Measurements from ENCODE around the gene PLEKHO2.

Gene PLEKHO2

GRCh38 chr15:64828985-64829384, 12.7 kb upstream of the PLEKHO2 start:
- no peak for DNase-seq

- no peak for DNase-seq
Observed at GRCh38 chr15:64833690-64834089, 8.0 kb upstream of the PLEKHO2 start.

DNA sequence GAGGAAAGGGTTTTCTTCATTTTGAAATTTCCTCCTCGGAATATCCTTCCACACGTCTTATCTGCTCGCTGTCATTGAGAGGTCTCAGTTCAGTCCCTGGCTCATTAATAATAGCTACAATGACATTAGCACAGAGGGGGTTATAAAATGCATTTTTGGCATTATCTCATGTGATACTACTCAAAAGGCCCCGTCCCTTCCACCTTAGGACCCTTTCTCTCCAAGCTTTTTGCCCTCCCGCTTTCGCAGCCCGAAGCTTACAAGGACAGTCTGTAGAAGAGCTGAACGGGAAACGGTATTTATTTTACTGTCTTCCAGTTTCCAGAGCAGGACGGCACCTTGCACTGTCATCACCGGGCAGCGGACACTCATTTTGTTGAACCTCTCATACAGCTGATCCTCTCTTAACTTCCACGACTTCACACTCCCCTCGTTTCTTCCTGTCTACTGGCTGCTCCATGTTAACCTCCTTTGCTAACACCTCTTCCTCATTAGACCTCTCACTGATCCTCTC, 5.6 kb upstream of the PLEKHO2 start:
- no peak for DNase-seq

GRCh38 chr15:64837502-64837901, 4.2 kb upstream of the PLEKHO2 start:
- no peak for DNase-seq

GRCh38 chr15:64841060-64841343, 713 bp upstream of the PLEKHO2 start:
- DNase-seq = no peak

GRCh38 chr15:64842096-64842939, 603 bp downstream of the PLEKHO2 start:
- DNase-seq = no peak

GRCh38 chr15:64842986-64843561, 1.4 kb downstream of the PLEKHO2 start:
- no peak for DNase-seq

- no peak for DNase-seq
Observed at GRCh38 chr15:64843991-64844390, 2.3 kb downstream of the PLEKHO2 start.

DNA sequence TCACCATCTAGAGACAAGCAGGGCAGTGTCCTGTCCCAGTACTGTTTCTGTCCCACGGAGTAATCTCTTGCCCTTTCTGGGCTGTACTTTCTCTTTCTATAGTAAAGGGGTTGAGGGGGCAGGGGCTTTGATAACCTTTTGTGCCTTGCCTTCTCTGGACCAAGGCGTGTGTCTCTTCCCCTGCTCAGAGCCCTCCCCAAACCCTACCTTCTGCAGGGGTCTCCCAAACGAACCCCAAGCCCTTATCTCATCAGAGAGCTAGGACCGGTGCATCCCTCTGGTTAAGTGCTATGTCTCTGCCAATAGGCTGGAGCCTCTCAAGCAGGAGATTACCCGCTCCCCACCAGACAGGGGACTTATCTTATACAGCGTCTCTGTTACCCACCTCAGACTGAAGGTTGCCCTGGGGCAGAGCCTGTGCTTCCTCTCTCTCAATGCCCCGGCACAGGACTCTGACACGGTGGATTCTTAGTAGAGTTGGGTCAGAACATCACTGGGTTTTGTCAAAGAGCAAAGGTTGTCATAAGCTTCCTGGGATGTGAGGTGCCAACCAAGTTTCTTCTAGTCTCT, 2.9 kb downstream of the PLEKHO2 start:
- no peak for DNase-seq

DNA sequence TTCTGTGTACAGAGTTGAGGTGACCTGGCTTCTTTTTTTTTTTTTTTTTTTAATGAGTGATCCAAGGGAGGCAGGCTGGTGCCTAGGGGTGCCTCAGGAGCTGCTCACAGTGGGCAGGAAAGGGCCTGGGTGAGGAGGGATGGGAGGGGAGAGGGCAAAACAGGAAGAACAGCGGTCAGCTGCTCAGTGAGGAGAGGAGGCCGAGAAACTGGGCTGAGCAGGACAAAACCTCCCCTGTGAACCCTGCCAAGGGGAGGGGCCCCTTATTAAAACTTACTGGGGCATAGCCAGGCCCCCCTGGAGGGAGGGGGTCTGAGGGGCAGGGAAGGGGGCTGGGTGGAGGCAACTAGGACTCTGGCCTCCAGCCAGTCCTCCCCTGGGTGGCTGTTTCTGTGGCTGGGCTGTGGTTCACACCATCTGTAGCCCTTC, 3.5 kb downstream of the PLEKHO2 start:
- no peak for DNase-seq

DNA sequence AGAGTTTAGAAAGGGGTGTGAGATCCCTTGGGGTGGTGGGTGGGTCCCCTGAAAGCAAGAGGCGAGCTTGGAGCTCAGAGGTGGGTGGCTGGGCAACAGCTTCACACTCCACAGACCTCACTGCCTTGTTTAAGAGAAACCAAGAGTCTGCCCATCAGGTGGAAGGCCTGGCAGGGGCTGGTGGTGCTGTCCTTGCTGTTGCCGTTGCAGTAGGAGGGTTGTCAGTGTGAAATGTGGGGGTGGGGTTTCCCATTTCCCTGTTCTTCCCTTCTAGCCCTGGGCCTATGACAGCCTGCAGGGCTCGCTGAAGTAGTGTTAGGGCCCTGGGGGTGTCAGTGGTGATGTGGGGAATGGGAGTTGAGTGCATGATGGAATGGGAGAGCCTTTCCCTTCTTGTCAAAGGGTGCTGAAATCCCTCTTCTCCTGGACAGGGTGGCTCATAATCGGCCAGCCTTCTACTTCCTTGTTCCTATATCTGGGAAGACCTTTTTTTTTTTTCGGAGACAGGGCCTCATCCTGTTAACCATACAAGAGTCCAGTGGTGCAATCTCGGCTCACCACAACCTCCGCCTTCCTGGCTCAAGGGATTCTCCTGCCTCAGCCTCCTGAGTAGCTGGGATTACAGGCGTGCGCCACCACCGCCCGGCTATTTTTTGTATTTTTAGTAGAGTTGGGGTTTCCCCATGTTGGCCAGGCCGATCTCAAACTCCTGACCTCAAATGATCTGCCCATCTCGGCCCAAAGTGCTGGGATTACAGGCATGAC, 4.3 kb downstream of the PLEKHO2 start:
- no peak for DNase-seq

DNA sequence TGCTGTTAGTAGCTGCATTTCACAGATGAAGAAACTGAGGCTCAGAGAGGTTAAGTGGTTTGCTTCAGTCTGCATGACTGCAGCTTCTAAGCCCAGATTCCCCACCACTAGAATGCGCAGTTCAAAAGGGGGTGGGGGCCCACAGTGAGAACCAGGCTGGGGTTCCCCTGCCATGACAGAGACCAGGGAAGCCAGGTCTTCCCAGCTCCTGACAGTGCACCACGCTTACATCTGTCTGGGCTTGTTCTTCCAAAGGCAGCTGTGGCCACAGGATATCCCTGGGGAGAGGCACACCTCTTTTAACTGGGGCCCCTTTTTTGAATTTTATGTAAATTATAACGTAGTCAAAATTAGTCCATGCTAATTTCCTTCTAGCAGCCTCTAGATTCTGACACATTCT, 5.3 kb downstream of the PLEKHO2 start:
- no peak for DNase-seq

GRCh38 chr15:64847448-64847847, 5.7 kb downstream of the PLEKHO2 start:
- no peak for DNase-seq

GRCh38 chr15:64847876-64848716, 6.4 kb downstream of the PLEKHO2 start:
- DNase-seq = no peak

GRCh38 chr15:64850778-64851502, 9.2 kb downstream of the PLEKHO2 start:
- DNase-seq = no peak

- no peak for DNase-seq
Observed at GRCh38 chr15:64851503-64851840, 9.8 kb downstream of the PLEKHO2 start.

GRCh38 chr15:64854041-64854440, 12.3 kb downstream of the PLEKHO2 start:
- DNase-seq = no peak

DNA sequence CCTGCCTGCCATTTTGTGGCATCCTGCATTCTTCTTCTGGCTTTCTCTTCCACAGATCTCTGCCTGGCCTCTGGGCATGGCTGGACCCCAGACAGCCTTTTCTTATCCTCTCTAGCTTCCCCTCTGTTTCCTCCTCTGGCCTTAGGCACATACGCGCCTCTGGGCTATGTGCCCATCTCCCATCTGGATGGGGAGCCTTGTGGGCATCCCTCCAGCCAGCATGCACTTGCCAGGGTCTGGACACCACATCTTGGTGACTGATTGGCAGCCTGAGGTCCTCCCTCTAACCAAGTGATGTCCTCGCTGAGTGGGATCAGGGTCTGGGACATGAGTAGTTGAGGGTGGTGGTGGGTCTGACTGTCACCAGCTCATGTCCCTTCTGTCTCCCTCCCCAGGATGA, 12.8 kb downstream of the PLEKHO2 start:
- DNase-seq = no peak

DNA sequence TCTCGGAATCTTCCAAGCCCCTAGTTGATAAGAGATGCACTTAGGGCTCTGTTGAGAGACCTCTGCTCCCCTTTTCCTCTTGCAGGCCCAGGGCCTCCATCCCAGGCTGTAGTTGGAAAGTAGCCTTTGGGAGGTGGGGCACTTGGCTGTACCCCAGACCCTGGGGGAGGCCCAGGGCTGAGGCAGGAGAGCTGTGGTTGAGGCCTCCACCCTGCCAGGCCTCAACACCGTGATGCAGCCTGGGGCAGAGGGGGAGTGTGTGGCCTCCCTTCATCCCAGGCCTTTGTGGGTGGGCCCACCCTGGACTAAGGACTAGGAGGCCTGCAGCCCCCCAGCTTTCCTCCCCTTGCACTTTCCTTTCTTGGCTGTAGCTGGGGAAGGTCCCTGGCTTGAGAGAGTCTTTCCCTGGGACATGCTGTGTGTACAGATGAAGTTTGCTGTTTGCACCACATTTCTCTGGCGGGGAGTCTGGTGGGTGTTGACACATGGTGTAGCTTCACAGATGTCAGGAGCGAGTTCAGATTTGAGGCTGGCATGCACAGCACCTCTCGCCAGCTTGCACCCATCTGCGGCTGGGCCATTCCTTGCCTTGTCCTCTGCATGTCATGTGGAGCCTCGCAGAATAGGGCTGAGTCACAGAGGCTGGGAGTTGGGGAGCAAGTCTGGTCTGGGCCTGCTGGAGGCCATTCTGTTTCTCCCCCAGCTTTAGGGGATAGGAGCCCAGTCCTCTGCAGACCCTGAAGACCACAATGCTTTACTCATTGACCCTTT, 13.7 kb downstream of the PLEKHO2 start:
- DNase-seq = no peak

GRCh38 chr15:64856429-64857145, 14.9 kb downstream of the PLEKHO2 start:
- DNase-seq = no peak

DNA sequence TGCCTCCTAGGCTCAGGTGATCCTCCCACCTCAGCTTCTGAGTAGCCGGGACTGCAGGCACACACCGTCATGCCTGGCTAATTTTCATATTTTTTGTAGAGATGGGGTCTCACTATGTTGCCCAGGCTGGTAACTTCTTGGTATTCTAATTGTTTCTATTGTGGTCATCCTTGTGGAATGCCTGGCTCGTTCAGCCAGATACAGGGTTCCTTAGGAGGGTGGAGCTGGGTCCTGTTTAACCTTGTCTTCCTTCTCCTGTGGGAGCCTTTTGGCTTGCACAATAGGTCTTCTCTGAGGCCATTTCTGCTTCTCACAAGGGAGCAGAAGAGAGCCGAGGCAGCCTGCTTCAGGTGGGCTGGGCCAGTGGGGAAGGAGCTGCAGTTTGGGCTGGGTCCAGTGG, 15.7 kb downstream of the PLEKHO2 start:
- DNase-seq = no peak
